ENCODE measurements around the gene PALS2.

The PALS2 gene, protein sequence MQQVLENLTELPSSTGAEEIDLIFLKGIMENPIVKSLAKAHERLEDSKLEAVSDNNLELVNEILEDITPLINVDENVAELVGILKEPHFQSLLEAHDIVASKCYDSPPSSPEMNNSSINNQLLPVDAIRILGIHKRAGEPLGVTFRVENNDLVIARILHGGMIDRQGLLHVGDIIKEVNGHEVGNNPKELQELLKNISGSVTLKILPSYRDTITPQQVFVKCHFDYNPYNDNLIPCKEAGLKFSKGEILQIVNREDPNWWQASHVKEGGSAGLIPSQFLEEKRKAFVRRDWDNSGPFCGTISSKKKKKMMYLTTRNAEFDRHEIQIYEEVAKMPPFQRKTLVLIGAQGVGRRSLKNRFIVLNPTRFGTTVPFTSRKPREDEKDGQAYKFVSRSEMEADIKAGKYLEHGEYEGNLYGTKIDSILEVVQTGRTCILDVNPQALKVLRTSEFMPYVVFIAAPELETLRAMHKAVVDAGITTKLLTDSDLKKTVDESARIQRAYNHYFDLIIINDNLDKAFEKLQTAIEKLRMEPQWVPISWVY

DNA sequence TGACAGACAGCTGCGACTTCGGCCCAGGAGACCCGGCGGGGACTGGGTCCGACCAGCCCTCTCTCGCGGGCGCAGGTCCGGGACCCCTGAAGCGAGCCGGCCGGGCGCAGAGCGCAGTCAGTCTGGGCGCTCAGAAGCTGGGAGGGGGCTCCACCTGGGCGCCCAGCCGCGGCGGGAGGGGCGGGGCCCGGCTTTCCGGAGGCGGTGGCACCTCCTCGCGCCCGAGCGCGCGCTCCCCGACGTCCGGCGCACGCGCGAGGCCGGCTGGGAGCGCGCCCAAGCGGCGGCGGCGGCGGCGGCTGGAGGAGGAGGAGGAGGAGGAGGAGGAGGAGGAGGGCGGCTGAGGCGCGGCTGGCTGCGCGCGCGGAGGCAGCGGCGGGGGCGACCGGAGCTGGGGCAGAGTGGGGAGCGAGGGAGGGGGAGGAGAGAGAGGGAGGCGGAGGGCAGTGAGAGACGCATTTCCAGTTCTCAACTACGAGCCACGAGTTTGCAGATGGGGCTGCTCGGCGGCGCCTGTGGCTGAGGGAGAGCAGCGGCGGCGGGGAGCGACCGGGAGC is at the start of gene PALS2:
PALS2 (plus strand) TSS at position 456 of the 557 bp plus-strand sequence. CDS start 50,216 bp downstream, outside the sequence.
- DNase-seq (ENCODE audit: low read depth) = peak; percentile 40

DNA sequence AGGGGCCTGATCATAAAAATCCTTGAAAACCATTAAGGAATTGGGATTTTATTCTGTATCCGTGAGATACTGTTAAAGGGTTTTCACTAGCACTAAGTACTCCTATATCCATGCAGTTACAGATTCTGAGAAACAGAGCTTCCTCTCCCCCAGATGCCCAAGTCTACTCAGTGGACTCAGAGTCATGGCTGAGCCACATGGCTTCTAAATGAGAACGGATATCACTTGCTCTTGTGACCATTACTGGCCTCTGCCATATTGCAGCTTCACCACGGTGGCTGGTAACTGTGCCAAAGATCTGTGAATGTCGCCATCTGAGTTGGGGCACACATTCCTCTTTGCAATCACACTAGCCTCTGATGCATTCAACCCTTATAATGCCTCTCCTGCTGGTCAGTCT is 42.0 kb upstream of the PALS2 start:
- DNase-seq (ENCODE audit: low read depth) = no peak

DNA sequence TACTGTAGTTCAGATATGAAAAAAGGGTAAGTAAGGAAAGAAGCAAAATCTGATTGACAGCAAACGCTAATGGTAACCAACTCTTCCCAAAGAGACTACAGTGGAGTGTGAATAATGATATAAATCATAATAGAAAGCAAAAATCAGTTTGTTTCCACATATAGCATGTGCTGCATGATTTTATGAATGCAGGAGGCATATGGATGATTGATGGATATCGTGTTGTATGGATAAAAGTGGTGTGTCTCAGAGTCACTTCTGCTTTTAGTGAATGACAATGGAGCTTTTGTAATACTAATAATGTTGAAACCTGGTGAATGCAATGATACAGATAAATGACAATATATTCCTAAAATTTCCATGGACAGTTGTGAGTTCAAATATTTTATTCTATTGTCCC is 36.6 kb upstream of the PALS2 start:
- DNase-seq (ENCODE audit: low read depth) = no peak

DNA sequence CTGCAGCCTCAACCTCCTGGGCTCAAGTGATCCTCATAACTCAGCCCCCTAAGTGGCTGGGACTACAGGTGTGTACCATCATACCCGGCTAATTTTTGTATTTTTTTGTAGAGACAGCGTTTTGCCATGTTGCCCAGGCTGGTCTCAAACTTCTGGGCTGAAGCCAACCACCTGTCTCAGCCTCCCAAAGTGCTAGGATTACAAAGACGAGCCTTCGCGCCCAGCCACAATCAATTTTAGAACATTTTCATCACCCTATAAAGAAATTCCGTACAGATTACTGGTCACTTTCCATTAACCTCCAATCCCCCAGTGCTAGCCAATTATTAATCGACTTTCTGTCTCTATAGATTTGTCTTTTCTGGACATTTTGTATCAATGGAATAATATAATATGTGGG is 32.3 kb upstream of the PALS2 start:
- no peak for DNase-seq (ENCODE audit: low read depth)

DNA sequence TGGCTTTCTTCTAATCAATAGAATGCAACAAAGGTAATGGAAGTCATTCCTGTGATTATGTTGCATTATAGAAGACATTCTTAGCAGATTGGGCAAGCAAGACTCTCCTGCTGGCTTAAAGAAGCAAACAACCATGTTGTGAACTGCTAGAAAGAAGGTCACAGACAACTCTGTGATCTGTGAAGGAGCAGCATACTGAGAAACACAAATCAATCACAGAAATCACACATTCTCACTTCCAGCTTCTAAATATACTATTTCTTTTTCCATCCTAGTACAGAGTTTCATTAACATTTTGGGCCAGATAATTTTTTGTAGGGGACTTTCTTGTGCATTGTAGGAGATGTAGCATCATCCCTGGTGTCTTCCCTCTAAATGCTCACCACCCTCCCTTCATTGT is 28.0 kb upstream of the PALS2 start:
- no peak for DNase-seq (ENCODE audit: low read depth)

DNA sequence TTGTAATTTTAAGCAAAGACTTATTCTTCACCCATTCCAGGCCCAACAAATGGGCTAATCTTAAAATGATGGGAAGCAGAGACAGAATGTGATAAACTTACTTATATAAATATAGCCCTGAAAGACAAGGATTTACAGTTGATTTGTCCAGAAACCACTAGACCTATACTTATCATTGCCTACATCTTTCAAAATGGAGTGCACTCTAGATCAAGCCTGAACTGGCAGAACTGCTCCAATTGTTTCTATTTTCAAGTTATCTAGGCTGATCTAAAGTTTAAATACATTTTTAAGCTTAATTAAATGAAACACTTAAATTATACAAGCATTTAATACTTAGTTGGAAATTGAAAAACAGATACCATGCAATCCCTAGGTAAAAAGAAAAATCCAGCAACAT is 24.9 kb upstream of the PALS2 start:
- no peak for DNase-seq (ENCODE audit: low read depth)

DNA sequence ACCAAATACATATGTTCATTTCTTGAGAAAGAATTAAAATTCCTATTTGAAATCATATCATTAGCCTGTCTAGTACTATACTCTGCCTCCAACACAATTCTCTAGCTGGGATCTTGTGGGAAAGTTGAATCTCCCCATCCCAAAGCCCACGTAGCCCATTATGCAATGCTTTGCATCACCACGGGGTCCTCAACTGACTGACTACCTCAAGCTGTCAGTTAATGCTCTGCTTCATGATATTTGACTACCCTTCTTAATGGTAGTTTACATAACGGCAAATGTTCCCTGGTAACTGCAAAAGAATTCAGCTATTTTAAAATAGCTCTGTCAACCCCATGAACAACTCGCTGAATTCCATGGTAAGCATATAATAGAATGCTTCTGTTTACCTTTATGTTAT is 23.3 kb upstream of the PALS2 start:
- no peak for DNase-seq (ENCODE audit: low read depth)

DNA sequence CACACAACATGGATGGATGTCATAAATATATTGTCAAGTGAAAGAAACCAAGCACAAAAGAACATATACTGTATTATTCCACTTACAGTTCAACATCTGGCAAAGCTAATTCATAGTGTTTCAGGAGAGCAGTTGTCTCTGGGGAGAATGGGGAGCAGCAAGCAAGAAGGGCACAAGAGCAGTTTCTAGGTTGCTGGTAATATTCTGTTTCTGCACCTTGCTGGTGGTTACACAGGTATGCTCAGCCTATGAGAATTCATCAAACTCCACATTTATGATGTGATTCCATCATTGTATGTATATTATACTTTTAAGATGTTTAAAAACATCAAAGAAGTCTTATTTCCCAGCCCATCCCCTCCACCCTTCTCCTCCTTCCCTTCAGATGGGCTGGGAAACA is 18.1 kb upstream of the PALS2 start:
- DNase-seq (ENCODE audit: low read depth) = no peak

DNA sequence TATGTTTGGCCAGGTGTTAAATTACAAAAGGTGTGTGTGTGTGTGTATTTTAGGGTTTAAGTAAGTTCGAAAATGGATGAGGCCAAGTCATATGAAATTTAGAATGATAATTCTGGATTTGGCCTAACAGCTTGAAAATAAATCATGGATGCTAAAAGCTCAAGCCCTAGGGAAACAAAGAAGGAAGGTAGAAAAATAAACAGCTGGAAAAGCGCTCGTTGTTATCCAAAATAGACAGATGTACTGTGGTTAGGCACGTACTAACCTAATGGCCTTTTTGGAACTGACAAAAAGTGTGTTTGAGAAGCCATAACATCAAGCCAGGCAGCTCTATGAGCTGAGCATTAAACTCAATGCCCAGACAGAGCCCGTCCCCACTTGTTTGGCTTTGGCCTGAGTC is 17.5 kb upstream of the PALS2 start:
- DNase-seq (ENCODE audit: low read depth) = no peak

DNA sequence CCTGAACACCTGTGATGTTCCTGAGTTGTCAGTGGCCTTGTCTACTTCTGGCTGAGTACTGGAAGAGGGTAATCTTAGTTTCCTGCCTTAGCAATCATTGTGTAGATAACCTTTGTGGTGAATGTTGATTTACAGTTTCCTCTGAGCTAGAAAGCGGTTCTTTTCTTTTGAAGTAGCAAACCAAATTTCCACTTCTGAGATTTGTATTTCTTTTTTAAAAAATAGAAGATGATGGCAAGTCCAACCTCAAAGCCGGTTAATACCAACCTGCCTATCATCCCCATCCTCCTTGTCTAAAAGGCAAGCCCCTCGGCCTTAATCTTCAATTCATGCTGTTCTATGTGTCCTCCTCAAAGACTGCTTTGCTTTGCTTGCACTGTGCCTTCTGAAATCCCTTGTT is 12.5 kb upstream of the PALS2 start:
- no peak for DNase-seq (ENCODE audit: low read depth)

DNA sequence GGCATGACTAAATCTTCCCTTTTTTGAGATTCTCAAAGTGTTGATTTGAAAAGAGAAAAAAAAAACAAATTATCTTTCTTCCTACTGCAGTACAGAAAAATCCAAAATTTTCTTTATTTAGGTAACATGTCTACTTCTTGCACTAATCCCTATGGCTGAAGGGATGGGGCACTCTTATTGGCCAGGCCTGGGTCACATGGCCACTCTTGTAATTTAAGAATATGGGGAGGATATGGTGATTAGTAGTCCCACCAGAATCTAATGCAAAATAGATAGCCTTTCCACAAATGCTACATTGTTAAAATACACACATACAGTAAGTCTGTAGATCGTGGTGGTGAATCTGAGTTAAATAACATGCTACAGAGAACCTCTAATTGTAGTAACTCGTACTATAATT is 7.0 kb upstream of the PALS2 start:
- no peak for DNase-seq (ENCODE audit: low read depth)

DNA sequence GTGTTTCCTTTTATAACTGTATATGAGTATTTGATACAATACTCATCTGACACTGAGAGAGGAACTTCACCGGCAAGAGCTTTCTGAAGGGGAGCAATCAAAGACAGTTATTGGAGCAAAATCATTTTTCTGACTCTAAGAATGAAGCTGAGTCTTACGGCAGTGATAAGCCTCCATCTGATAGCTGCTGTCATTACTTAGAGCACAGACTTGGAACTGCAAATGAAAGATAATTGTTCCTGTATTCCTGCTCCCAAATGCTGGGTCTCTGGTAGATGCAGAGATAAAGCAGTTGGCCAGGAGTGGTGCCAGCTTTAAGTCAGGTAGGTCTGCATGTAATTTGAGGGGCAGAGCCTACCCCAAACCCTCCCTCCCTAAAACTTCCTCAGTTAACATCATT is 2.3 kb upstream of the PALS2 start:
- DNase-seq (ENCODE audit: low read depth) = no peak

DNA sequence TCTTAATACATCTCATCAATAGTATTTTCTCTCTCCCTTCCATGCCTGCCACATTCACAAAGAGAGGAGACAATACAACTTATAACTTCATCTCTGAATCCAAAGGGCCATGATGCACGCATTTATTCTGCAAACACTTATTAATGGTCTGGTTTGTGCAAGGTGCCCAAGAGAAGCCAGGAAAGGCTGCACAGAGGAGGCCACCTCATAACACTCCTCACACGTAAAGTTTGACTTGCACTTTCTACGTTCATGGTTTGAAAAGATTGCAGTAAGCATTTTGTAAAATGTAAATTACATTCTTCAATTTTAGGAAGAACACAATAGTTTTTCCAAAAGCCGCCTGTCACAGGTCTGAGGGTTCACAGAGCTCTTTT is 1.2 kb upstream of the PALS2 start:
- no peak for DNase-seq (ENCODE audit: low read depth)

DNA sequence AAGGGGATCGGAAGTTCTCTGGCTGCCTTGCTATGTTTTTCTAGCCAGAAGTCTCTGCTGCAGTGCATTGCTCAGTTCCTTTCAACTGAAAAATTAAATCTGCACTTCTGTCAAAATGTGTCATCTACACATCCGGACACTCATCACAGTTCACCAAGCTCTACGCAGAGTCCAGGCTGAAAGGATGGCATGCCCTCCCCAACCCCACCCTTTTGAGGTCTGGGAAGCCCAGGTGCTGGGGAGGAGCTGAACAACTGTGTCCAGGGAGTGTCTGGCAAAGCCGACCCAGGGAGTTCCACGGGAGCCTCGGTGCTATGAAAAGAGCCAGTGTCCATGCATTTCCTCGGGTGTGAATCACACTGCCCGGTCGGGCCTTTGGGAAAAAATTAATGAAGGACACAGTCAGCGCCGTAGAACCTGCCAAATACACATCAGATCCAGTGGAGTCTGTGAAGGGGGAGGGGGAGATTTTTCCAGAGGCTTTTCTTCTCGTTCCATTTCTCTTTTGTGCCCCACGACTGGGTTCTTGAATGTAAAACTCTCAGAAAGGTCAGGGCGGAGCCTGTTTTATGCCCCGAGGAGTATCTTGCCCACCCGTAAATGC is 757 bp upstream of the PALS2 start:
- peak; percentile 24 for DNase-seq (ENCODE audit: low read depth)

DNA sequence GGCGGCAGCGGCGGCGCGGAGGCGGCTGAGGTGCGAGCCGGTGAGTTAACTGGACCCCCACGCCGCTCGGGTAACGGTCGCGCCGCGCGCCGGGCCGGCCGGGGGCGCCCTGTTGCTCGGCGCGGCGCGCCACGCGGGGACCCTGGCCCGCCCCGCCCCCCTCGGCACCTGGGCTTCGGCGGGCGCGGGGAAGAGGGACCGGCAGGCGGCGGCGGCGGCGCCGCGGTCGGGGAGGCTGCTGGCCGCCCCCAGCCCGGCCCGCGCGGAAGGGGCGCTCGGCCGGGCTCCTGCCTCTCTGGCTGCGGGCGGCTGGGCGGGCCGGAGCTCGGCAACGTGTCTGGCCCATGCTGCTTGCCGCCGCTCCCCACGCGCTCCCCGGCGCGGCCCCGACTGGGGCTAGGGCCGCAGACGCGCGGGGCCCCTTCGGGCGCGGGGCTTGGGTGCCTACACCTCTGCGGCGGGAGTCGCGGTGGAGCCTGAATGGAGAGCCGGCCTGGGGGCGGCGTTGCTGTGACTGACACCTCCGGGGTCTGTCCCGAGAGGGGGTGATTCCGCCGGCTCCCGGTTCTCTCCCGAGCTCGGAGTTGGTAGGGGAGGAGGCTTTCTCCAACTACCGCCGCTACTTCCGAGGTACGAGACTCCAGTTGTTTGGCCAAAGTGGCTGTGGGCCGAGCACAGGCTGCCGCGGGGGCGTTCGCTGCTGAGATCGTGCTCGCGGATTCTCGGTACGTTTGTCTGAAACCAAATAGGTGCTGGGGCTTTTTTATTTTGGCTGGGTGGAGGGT is 494 bp downstream of the PALS2 start:
- DNase-seq (ENCODE audit: low read depth) = no peak

DNA sequence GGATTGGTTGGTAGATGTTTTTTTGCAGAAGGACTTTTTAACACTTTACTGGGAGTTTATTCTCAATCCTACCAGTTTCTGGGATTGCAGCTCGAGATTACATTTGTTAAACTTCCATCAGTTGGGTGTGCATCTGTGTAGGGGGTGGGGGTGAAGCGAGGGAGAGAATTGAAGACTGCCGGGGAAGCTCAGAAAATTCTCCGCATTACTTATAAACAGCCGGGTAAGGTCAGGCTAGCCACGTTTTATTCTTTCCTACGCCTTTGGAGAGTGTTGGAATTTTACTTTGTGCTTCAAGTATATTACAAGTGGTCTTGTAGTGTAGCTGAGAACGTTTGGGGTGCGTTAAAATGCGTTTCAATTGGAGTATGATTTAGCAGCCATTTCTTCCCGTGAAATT is 1.1 kb downstream of the PALS2 start:
- DNase-seq (ENCODE audit: low read depth) = no peak

DNA sequence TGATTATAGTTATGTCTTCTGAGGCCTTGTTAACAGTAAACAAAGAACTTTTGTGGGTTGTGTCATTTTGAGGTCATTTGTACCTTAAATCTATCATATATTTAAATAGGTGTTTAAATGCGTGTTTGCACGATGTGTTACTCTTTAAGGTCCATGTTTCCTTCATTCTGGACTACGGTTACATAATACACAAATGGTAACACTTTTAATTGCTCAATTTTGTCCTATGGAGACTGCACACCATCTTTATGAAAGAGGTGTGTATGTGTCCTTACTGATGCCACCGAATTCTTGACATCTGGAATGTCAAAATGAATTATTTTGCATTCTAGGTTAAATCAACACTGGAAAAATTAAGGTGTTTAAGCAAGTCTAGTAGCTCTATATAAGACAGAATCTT is 1.7 kb downstream of the PALS2 start:
- DNase-seq (ENCODE audit: low read depth) = no peak

DNA sequence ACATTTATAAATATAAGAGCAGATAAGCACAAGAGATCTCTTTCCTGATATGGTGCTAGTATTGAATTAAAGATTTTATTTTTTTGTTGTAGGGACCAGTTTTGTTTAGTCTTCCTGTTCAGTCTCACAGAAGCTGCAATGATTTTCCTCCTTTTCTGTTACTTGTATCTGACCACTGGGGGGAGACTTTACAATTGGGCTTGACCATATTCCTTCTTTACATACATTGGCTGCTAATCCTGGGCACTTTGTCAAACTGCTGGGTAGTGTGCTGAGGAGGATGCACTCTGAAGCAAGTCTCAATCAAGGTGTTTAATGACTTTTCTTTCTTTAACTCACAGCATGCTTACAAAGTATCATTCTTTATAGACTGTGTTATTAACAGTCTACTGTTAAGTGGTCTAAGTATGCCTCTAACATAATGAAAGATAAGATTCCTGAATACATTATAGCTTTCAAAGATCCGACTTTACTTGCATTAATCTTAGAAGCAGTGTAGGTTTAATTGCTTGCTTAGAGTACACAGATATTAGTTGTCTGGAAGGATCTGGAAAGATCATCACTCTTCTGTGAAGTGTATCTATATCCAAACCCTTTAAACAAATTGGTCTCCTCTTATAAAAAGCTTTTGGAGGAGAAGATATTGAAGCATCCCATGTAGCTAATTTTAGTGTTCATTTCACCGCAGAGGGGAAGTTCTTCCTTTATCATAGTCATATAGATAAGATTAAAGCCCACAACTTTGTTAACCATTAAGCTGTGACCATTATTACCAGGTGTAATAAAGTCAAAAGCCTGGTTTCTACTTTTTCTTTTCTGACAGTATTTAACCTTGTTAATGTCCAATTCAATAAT is 3.1 kb downstream of the PALS2 start:
- DNase-seq (ENCODE audit: low read depth) = peak; percentile 40

DNA sequence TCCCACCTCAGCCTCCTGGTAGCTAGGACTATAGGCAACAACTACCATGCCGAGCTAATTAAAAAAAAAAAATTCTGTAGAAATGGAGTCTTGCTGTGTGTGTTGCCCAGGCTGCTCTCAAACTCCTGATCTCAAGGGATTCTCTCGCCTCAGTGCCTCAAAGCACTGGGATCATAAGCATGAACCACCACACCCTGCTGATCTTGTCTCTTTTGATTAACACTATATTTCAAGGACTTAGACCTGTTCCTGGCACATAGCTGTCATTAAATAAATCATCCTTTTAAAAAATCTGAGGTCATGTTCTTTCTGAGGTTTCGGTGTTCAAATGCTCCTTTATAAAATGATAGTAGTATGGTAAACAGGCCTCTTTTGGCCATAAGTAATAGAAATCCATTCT is 4.8 kb downstream of the PALS2 start:
- no peak for DNase-seq (ENCODE audit: low read depth)

DNA sequence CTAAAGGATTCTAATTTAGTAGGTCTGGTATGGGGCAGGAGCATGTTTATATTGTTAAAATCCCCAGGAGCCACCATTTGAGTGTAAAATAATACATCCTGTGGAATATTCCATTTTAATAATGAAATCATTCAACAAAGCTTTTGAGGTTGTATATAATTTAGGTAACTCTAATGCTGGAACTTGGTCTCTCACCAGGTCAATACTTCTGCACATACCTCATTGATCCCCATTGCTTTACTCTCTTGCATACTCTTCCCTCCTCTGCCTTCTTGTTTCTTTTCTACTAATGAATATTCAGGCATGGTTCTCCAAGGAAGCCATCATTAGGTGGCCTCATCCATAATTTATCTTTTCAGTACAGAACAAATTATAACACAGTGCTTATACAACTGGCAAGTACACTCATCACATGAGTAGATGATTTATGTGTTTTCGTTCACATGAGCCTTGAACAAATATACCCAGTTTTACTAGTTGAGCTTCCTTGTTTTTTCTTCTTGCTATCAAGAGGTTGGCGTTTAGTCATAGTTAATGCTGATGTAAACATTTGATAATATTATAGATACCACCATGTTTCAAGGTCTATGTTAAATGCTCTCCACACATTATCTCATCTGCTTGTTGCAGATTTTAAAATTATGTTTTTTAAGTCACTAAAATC is 7.2 kb downstream of the PALS2 start:
- DNase-seq (ENCODE audit: low read depth) = no peak

DNA sequence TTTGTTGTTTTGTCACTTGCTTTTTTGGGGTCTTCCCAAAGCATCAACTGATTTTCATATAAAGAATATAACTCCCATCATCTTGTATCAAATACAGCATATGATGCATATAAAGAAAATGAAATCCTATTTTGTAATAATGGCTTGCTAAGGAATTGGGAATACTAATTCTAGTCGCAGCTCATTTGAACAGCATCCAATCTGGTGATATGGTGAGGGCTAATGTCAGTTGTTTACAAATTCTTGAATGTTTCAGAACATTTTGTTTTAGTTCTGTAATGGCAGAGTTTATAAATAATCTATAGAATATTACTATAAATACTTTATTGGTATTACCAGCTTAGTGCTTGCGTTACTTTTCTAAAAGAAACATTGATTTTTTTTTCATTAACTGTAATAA is 8.9 kb downstream of the PALS2 start:
- DNase-seq (ENCODE audit: low read depth) = no peak

Data from GM04504 (cell line).